Esophagus muscularis mucosa (tissue), 4 donors: Measurements from ENCODE around the gene RAB12. TPM values are rescaled to one million over a fixed set of nuclear protein-coding genes. Genes with fewer than 3 reads are reported as not detected.

ENCODE experiments used
- DNase-seq: peaks from one replicate; pipeline ENCODE4 v3.0.0-alpha.2; 2017; ENCODE audit errors: extremely low spot score
- H3K27ac ChIP-seq, 4 donors: fragments of 200-600 bp; sonication (generic); replicated peaks in 1 of 4; 1 replicate in 3 of 4; 2 replicates in 1 of 4; pipeline ENCODE4 v1.5.1; 2016 to 2019; ENCODE audit warnings: mild to moderate bottlenecking in 1 of 4
- H3K27me3 ChIP-seq, 4 donors: fragments of 200-600 bp; sonication (generic); one replicate each; pipeline versions ENCODE4 v1.5.1 to v1.6.0; 2016 to 2019
- H3K36me3 ChIP-seq, 4 donors: fragments of 200-600 bp; sonication (generic); one replicate each; pipeline ENCODE4 v1.5.1; 2016 to 2019
- H3K4me1 ChIP-seq, 4 donors: fragments of 200-600 bp; sonication (generic); one replicate each; pipeline ENCODE4 v1.5.1; 2016 to 2019
- H3K4me3 ChIP-seq, 4 donors: fragments of 200-600 bp; sonication (generic); 1 replicate in 2 of 4; 2 replicates in 2 of 4; pipeline ENCODE4 v1.5.1; 2016 to 2019; ENCODE audit warnings: mild to moderate bottlenecking in 4 of 4, moderate library complexity in 1 of 4
- H3K9me3 ChIP-seq, 4 donors: fragments of 200-600 bp; sonication (generic); 1 replicate in 3 of 4; 2 replicates in 1 of 4; pipeline ENCODE4 v1.5.1; 2016 to 2019
- EP300 ChIP-seq: sonication (generic); formaldehyde crosslinking; IDR thresholded peaks from one replicate; pipeline ENCODE4 v1.6.1; 2017; ENCODE audit warnings: antibody characterized with exemption
- POLR2A ChIP-seq: fragments of 450-650 bp; IDR thresholded peaks from one replicate; pipeline ENCODE4 v1.6.1; 2017; ENCODE audit warnings: antibody characterized with exemption, moderate library complexity, mild to moderate bottlenecking, low read depth
- POLR2AphosphoS5 ChIP-seq, 2 donors: sonication (generic); formaldehyde crosslinking; IDR thresholded peaks; one replicate each; pipeline ENCODE4 v1.6.1; 2017; ENCODE audit warnings: antibody characterized with exemption in 2 of 2
- WGBS: methylation state at CpG from one replicate; pipeline ENCODE4 v1.1.5; 2018; 5-methylcytosine and 5-hydroxymethylcytosine counted together
- intact Hi-C: fragments of 100-400 bp; cut with DNase I; formaldehyde crosslinking; loops from one replicate; pipeline ENCODE4 v1.15.1; 2023
- total RNA-seq, 4 donors: library from RNA; depleted of rRNA; stranded (reverse); fragments of >200 nt; gene quantifications; one replicate each; pipeline versions ENCODE4 v1.1.0 to v1.2.1, GENCODE V29; 2016
- TF ChIP-seq, protein P1 (sequence below), 3 experiments: fragments of 200-600 bp in 2 of 3; fragments of 450-650 bp in 1 of 3; sonication (generic) in 2 of 3; IDR thresholded peaks; one replicate each; pipeline ENCODE4 v1.5.1; 2017 to 2019; ENCODE audit warnings: antibody characterized with exemption in 3 of 3, mild to moderate bottlenecking in 2 of 3, moderate library complexity in 1 of 3

Gene RAB12
- total RNA-seq, 4 donors from 2014 or later, result 61.0 to 76.3 (median 68.9) TPM

- 73% methylated on average over 4 of the region's 4 CpGs for WGBS
- H3K27ac ChIP-seq, result no peak overlapping the region
- H3K4me3 ChIP-seq, result no peak overlapping the region
- no peak for TF ChIP-seq POLR2A
- TF ChIP-seq EP300, result no peak
- no peak for TF ChIP-seq POLR2AphosphoS5 (IDR thresholded peaks at IDR 0.05)
- TF ChIP-seq, protein P1, sequence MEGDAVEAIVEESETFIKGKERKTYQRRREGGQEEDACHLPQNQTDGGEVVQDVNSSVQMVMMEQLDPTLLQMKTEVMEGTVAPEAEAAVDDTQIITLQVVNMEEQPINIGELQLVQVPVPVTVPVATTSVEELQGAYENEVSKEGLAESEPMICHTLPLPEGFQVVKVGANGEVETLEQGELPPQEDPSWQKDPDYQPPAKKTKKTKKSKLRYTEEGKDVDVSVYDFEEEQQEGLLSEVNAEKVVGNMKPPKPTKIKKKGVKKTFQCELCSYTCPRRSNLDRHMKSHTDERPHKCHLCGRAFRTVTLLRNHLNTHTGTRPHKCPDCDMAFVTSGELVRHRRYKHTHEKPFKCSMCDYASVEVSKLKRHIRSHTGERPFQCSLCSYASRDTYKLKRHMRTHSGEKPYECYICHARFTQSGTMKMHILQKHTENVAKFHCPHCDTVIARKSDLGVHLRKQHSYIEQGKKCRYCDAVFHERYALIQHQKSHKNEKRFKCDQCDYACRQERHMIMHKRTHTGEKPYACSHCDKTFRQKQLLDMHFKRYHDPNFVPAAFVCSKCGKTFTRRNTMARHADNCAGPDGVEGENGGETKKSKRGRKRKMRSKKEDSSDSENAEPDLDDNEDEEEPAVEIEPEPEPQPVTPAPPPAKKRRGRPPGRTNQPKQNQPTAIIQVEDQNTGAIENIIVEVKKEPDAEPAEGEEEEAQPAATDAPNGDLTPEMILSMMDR (IDR thresholded peaks at IDR 0.05), result no peak
- no peaks in the 10 kb centered on the region for H3K36me3 ChIP-seq
- no peaks in the 10 kb centered on the region for H3K9me3 ChIP-seq
- H3K4me1 ChIP-seq, result no peaks in the 10 kb centered on the region
- intact Hi-C loops, result no loop called here
- no peaks in the 10 kb centered on the region for H3K27me3 ChIP-seq
- no peak for DNase-seq
These were observed 60.3 kb downstream of the RAB12 start for GRCh38 chr18:8669571-8669970.

DNA sequence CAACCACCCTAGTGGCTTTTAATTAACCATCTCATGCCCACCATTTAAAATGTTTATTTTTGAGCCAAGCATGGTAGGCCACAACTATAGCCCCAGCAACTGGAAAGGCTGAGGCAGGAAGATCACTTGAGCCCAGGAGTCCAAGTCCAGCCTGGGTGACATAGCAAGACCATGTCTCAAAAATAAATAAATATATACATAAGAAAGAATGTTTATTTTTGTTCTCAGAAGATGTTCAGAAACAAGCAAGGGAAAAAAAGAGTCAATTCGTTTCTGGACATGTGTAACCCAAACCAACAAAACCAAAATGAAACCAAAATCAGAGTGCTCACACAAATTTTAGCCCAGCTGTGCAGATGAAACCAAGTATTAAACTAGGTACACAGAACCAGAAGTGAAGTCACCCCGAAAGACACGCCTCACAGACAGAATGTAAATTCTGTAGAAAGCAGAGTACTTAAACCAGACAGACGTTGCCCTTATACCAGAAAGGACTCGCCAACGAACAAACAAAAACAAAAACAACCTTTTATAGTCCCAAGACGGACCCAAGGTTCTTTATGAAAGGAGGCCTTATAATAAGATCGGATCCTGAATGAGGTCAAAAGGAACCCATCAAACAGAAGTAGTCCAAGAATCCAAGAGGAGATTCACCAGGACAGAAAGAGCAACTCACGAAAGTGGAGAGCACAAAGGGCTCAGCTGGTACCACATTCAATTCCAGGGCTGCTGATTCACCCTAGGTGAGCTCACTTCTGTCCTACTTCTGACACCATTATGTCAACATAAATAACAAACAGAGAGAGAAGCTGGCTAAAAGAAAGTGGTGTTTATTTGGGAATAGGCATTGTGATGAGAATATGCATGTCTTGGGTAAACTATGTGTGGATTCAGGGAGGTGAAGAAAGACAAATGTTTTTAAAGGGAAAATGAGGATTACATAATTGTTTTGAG, 64.3 kb downstream of the RAB12 start:
- intact Hi-C loops, result no loop called here
- Histone ChIP-seq H3K9me3 (no peaks in the 10 kb centered on the region), H3K36me3 (no peaks in the 10 kb centered on the region), H3K4me3 (no peak overlapping the region), H3K27me3 (no peaks in the 10 kb centered on the region), H3K4me1 (no peaks in the 10 kb centered on the region), H3K27ac (no peak overlapping the region)
- TF ChIP-seq POLR2A, result no peak
- TF ChIP-seq, protein P1 (IDR thresholded peaks at IDR 0.05), result no peak
- TF ChIP-seq EP300, result no peak
- no peak for TF ChIP-seq POLR2AphosphoS5 (IDR thresholded peaks at IDR 0.05)
- DNase-seq, result peak; percentile 81
- WGBS, result 92% methylated on average over 9 of the region's 9 CpGs

GRCh38 chr18:8675057-8675456, 65.8 kb downstream of the RAB12 start:
- Histone ChIP-seq H3K4me1 (no peaks in the 10 kb centered on the region), H3K4me3 (no peak overlapping the region), H3K27ac (no peak overlapping the region), H3K9me3 (no peaks in the 10 kb centered on the region), H3K36me3 (no peaks in the 10 kb centered on the region), H3K27me3 (no peaks in the 10 kb centered on the region)
- TF ChIP-seq, protein P1 (IDR thresholded peaks at IDR 0.05), result no peak
- TF ChIP-seq POLR2A (no peak), POLR2AphosphoS5 (IDR thresholded peaks at IDR 0.05) (no peak), EP300 (no peak)
- WGBS, result 75% methylated on average over 4 of the region's 4 CpGs
- DNase-seq, result no peak
- intact Hi-C loops, result no loop called here

DNA sequence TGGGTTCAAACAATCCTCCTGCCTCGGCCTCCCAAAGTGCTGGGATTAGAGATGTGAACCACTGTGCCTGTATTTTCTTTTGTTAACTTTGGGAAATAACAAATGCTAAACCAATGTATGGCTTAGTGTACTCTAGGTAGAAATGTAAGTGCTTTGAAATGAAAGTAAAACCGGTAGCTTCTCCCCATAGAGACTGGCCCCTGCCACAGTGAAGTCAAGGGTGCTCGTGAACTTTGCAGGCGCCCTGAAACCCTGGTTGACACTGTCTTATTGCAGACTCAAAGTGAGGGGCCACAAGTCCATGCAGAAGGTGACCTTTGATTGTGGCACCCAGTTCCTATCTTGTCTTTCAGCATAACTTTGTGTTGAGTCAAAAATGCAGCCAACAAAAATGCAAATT, 72.0 kb downstream of the RAB12 start:
- intact Hi-C loops, result no loop called here
- WGBS, result 99% methylated on average over 4 of the region's 4 CpGs

More for the DNA sequence above, 72.0 kb downstream of the RAB12 start:
- peak; percentile 45 for DNase-seq
- Histone ChIP-seq H3K36me3 (no peaks in the 10 kb centered on the region), H3K27me3 (no peaks in the 10 kb centered on the region), H3K4me3 (no peak overlapping the region), H3K9me3 (no peaks in the 10 kb centered on the region), H3K4me1 (no peaks in the 10 kb centered on the region), H3K27ac (no peak overlapping the region)
- TF ChIP-seq EP300 (no peak), POLR2AphosphoS5 (IDR thresholded peaks at IDR 0.05) (no peak), POLR2A (no peak)
- TF ChIP-seq, protein P1 (IDR thresholded peaks at IDR 0.05), result no peak
